Activated naive CD8-positive, alpha-beta T cell treated with anti-CD3 and anti-CD28 coated beads, Interleukin-2, amount 10 ng/mL, durations not matched to agents 7 days and 5 days (primary cell): ENCODE results near the gene PROM2. TPM values are rescaled to one million over a fixed set of nuclear protein-coding genes. Genes with fewer than 3 reads are reported as not detected.

ENCODE experiments used
- ATAC-seq: fragments of 150-1000 bp; cut with Tn5 transposase; one replicate; pipeline ENCODE4 v1.10.0; 2021; ENCODE audit warnings: low read depth, moderate library complexity
- POLR2A ChIA-PET: fragments of 350-600 bp; sonication (Branson Sonifier 250); formaldehyde crosslinking; loops from one replicate; lab custom pipeline; 2021; ENCODE audit warnings: antibody characterized with exemption; lab: Charles Lee
- DNase-seq: peaks from one replicate; pipeline ENCODE4 v3.0.0; 2021
- H3K27ac Mint-ChIP-seq: one replicate; pipeline ENCODE4 v1.8.0; 2022; ENCODE audit warnings: mild to moderate bottlenecking, mixed read lengths
- H3K27me3 Mint-ChIP-seq: one replicate; pipeline ENCODE4 v1.8.0; 2022; ENCODE audit warnings: mild to moderate bottlenecking, moderate library complexity, mixed read lengths
- H3K36me3 Mint-ChIP-seq: one replicate; pipeline ENCODE4 v1.8.0; 2021; ENCODE audit warnings: mild to moderate bottlenecking, mixed read lengths
- H3K4me1 Mint-ChIP-seq: one replicate; pipeline ENCODE4 v1.8.0; 2021; ENCODE audit warnings: mixed read lengths
- H3K4me3 Mint-ChIP-seq: one replicate; pipeline ENCODE4 v1.8.0; 2022; ENCODE audit warnings: mild to moderate bottlenecking, moderate library complexity, mixed read lengths
- H3K9me3 Mint-ChIP-seq: one replicate; pipeline ENCODE4 v1.8.0; 2021; ENCODE audit warnings: mixed read lengths
- total RNA-seq, 2 experiments: library from RNA; stranded (reverse); gene quantifications; one replicate each; pipeline ENCODE4 v1.2.3, GENCODE V29; 2021

PROM2 gene
- total RNA-seq, 2 experiments from 2014 or later, result 0.82 to 1.0 TPM

DNA sequence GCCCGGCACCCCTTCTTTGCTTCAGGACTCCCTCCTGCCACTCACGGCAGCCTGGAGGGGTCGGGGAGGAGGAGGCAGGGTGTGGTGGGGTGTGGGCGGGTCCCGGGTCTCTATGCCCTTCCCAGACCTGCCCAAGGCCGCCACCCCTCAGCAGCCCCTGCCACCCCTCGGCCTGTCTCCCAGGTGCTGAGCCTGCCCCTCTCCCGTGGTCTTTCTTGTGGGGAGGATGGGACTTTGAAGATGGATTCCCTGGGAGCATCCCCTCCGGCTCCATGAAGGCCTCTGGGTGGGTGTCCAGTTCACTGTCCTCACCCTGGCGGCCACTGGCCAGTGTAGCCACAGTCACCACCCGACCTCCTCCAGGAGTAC, 46.1 kb downstream of the PROM2 start:
- H3K27ac Mint-ChIP-seq, result no peak overlapping the region
- H3K27me3 Mint-ChIP-seq, result no peaks in the 10 kb centered on the region
- no peaks in the 10 kb centered on the region for H3K4me1 Mint-ChIP-seq
- POLR2A ChIA-PET, result no interaction called here
- ATAC-seq, result no peak
- no peak for DNase-seq
- H3K9me3 Mint-ChIP-seq, result no peaks in the 10 kb centered on the region
- H3K4me3 Mint-ChIP-seq, result no peak overlapping the region
- no peaks in the 10 kb centered on the region for H3K36me3 Mint-ChIP-seq

DNA sequence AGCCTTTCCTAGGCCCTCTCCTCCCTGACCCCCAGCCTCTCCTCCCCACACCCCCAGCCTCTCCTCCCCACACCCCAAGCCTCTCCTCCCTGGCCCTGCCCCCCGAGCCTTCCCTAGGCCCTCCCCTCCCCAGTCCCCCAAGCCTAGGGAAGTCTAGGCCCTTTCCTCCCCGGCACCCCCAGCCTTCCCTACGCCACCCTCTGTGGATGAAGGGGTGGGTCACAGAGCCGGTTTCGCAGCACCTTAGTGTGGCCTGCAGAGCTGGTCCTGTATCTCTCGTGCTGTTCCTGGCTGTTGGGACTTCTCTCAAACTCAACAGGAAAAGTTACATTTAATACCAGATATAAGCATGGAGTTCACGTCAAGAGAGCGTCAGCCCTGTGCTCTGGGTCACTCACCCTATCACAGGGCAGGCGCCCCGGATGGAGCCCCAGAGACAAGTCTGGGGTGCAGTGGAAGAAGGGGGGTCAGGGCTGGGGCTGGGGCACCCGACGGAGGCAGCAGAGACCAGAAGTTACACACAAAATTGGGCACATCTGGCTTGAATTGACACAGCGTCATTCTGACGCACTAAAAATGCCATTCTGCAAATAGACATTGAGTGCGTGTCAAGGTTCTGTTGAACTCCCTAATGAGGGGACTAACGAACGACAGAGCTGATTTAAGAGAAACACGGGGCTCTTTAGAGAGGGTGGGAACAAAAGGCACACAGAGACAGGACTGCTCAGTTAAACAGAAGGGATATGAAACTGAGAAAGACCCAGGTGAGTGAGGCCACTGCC, 46.9 kb downstream of the PROM2 start:
- no peak for ATAC-seq
- no peaks in the 10 kb centered on the region for H3K36me3 Mint-ChIP-seq
- POLR2A ChIA-PET, result no interaction called here
- H3K9me3 Mint-ChIP-seq, result peaks cover 6% of the 10 kb centered on the region
- no peak overlapping the region for H3K27ac Mint-ChIP-seq
- H3K4me3 Mint-ChIP-seq, result no peak overlapping the region
- DNase-seq, result no peak
- H3K4me1 Mint-ChIP-seq, result peaks cover 2% of the 10 kb centered on the region
- no peaks in the 10 kb centered on the region for H3K27me3 Mint-ChIP-seq

DNA sequence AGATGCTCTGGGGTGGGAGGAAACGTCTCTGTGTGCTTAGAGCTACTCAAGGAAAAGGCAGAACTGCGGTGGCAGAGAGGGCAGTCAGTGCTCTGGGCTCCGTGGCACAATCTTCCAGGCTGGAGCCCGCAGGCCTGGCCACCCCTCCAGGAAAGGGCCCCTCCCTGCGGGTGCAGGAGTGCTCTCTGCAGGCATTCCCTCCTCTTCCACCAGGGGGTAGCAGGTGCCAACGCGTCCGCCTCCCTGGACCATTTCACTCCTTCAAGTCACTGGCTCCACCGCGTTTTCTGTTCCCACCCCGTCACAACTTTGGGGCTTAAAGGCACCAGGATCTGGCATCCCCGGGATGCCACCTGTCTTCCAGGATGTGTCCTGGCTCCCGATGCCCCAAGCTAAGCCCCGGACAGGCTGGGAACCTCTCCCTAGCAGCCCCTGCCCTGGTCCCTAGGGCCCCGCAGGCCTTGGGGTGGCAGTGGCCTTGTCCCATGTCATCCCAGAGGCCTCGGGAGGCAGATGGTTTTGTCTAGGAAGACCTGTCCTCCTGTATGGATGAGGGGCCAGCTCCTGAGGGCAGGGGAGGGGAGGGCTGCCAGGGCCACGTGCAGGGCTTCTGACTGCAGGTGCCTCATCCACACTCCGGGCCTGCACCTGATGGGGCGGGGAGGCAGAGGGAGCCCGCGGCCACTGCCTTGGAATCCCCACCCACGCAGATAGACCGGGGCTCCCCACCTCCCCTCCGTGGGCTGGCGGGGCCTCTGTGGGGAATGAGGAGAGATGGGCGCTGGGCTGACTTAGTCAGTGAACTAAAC, 49.3 kb downstream of the PROM2 start:
- no peak for ATAC-seq
- no peak for DNase-seq

DNA sequence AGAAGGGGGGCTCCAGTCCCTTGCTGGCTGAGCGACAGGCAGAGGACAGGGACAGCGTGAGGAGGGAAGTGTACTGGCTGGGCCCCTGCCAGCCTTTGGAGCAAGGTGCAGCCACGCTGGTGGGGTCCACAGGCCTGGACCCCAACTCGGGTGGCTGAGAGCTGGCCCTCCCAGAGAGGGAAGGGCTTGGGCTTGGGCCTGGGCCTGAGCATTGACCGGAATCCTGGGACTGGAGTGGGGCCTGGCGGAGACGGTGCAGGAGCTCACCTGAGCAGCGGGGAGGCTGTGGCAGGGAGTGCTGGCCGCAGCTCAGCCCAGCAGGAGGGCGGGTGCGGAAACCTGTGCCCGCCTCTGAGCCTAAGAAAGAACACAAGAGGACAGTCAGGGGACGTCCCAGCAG, 50.8 kb downstream of the PROM2 start:
- Mint-ChIP-seq H3K9me3 (peaks cover 6% of the 10 kb centered on the region), H3K27ac (no peak overlapping the region), H3K4me1 (peaks cover 2% of the 10 kb centered on the region), H3K27me3 (no peaks in the 10 kb centered on the region), H3K36me3 (no peaks in the 10 kb centered on the region), H3K4me3 (no peak overlapping the region)
- DNase-seq (no peak), ATAC-seq (no peak)
- POLR2A ChIA-PET, result no interaction called here

More for the DNA sequence above, 49.3 kb downstream of the PROM2 start:
- no peaks in the 10 kb centered on the region for H3K27me3 Mint-ChIP-seq
- no peaks in the 10 kb centered on the region for H3K36me3 Mint-ChIP-seq
- H3K27ac Mint-ChIP-seq, result no peak overlapping the region
- H3K4me1 Mint-ChIP-seq, result peaks cover 2% of the 10 kb centered on the region
- H3K4me3 Mint-ChIP-seq, result no peak overlapping the region
- H3K9me3 Mint-ChIP-seq, result peaks cover 6% of the 10 kb centered on the region
- POLR2A ChIA-PET, result no interaction called here

DNA sequence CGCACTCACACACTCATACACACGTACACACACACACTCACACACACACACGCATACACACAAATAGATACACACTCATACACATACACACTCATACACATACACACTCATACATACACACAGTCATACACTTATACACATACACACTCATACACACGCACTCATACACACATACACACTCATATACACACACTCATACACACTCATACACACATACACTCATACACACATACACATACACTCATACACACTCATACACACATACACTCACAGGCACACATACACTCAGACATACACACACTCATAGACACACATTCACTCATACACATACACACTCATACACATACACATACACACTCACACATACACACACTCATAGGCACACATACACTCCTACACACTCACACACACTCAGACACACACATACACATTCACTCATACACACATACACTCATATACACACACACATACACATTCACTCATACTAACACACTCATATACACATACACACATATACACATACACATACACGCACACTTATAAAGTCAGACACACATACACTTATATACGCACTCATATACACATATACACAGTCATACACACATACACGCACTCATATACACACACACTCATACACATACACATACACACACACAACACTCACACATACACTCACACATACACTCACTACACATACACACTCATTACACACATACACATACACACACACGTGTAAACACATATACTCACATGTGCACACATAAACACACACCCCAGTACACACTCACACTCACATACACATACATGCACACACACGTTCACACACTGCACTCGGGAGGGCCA, 51.6 kb downstream of the PROM2 start:
- no peak for ATAC-seq
- no peak overlapping the region for H3K27ac Mint-ChIP-seq
- DNase-seq, result no peak
- peaks cover 2% of the 10 kb centered on the region for H3K4me1 Mint-ChIP-seq
- no peaks in the 10 kb centered on the region for H3K27me3 Mint-ChIP-seq
- POLR2A ChIA-PET, result no interaction called here
- peaks cover 6% of the 10 kb centered on the region for H3K9me3 Mint-ChIP-seq
- no peak overlapping the region for H3K4me3 Mint-ChIP-seq
- H3K36me3 Mint-ChIP-seq, result no peaks in the 10 kb centered on the region

DNA sequence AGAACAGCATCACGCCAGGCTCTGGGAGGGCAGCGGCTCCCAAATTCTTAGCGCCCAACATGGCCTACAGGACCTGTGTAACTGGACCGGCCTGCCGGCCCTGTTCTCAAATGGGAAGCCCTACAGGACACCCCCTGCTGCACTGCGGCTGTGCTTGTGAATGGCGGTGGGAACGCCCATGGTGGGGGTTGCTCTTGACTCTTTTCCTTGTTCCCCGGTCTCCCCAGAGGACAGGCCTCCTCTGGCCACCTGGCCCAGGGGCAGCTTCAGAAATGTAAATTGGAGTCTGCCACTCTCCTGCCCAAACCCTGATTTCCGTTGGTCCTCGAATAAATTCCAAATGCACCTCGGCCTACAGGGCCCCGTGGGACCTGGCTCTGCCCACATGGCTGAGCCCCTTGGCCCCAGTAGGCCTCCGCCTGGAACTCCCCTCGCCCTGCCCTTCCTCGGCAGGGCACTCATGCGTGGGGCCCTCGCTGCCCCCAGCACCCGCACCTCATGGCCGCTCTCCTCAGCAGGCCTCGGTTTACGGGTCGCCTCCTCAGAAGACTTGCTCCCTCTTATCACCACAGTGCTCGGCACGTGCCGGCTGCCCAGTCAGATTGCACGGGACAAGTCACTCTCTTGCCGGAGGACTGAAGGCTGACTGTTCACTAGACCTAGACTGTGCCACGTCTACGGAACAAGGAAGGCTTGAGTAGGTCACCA, 52.3 kb downstream of the PROM2 start:
- Mint-ChIP-seq H3K4me3 (no peak overlapping the region), H3K27me3 (no peaks in the 10 kb centered on the region)

DNA sequence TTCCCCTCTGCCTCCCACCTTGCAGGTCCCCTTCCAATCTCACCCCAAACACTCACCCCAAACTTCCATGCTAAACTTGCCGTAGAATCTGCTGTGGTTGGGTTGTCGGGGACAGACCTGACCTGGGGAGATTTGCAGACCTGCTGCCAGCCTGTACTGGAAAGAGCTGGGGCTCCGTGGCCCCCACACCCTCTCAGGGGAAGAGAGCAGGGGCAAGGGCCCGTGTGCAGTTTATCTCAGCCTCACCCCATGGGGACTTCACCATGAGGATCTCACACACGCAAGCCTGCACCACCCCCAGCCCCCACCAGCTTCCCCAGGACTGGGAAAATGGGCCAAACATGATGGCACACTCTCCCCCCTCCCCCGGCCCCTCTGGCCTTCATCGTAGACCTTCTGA, 53.6 kb downstream of the PROM2 start:
- DNase-seq (no peak), ATAC-seq (no peak)
- no peaks in the 10 kb centered on the region for H3K27me3 Mint-ChIP-seq
- peaks cover 6% of the 10 kb centered on the region for H3K9me3 Mint-ChIP-seq
- no peaks in the 10 kb centered on the region for H3K36me3 Mint-ChIP-seq
- H3K27ac Mint-ChIP-seq, result no peak overlapping the region
- POLR2A ChIA-PET, result no interaction called here
- peaks cover 2% of the 10 kb centered on the region for H3K4me1 Mint-ChIP-seq
- no peak overlapping the region for H3K4me3 Mint-ChIP-seq

More for the DNA sequence above, 52.3 kb downstream of the PROM2 start:
- H3K9me3 Mint-ChIP-seq, result peaks cover 6% of the 10 kb centered on the region
- POLR2A ChIA-PET, result no interaction called here
- no peak for ATAC-seq
- peaks cover 2% of the 10 kb centered on the region for H3K4me1 Mint-ChIP-seq
- H3K36me3 Mint-ChIP-seq, result no peaks in the 10 kb centered on the region
- no peak overlapping the region for H3K27ac Mint-ChIP-seq
- DNase-seq, result no peak

DNA sequence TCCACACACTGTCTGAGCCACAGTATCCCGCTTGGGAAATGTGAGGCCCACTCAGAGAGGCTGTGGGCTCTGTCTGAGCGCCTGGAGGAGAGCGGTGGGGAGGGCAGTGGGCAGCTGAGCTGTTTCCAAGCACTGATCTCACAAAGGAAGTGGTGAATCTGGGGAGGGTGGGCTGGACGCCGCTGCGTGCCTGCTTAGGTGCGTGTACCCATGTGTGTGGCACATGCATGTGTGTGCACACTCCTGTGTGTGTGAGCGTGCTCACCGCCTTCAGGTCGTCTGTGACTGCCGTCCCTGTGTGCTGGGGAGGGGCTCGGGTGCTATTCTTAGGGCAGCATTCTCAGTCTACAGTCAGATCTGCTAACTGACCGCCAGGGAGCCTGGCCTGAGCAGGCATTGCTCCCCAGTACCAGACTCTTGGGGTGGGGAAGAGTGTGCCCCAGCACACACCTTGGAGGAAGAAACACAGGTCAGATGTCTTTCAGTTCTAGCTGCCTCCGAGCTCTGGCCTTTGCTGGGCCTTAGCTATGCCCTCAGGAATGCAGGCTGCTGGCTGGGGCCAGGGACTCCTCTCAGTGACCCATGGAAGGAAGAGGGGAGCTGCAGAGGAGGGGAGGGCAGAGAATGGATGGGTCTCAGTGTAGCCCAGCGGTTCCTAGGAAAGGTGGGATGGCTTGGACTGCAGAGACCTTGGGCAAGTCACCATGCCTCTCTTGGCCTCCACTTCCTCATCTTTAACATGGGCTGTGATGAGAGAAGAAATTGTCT, 54.3 kb downstream of the PROM2 start:
- Mint-ChIP-seq H3K9me3 (peaks cover 6% of the 10 kb centered on the region), H3K27me3 (no peaks in the 10 kb centered on the region), H3K4me3 (no peak overlapping the region), H3K4me1 (peaks cover 2% of the 10 kb centered on the region), H3K27ac (no peak overlapping the region), H3K36me3 (no peaks in the 10 kb centered on the region)
- POLR2A ChIA-PET, result no interaction called here
- DNase-seq (no peak), ATAC-seq (no peak)

DNA sequence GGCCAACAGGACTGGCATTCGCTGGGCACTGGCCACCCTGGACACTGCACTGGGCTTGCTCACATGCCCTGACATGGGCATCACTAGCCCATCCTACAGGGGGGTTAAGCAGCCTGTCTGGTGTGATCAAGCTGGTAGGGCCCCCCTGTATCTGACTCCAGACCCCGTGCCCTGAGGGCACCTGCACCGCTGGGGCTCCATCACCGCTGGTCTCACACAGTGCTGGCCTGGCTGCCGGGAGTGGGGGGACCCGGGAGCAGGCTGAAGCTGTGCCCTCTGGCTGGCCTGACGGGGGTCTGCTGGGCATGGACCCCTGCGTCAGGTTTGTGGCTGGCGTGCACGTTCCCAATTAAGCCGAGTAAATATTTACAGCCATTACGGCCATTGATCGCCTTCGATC, 55.2 kb downstream of the PROM2 start:
- H3K27me3 Mint-ChIP-seq, result no peaks in the 10 kb centered on the region
- peaks cover 2% of the 10 kb centered on the region for H3K4me1 Mint-ChIP-seq
- no peak for ATAC-seq
- no peak overlapping the region for H3K4me3 Mint-ChIP-seq
- H3K9me3 Mint-ChIP-seq, result peaks cover 6% of the 10 kb centered on the region
- no peaks in the 10 kb centered on the region for H3K36me3 Mint-ChIP-seq
- DNase-seq, result no peak
- no peak overlapping the region for H3K27ac Mint-ChIP-seq
- POLR2A ChIA-PET, result no interaction called here

DNA sequence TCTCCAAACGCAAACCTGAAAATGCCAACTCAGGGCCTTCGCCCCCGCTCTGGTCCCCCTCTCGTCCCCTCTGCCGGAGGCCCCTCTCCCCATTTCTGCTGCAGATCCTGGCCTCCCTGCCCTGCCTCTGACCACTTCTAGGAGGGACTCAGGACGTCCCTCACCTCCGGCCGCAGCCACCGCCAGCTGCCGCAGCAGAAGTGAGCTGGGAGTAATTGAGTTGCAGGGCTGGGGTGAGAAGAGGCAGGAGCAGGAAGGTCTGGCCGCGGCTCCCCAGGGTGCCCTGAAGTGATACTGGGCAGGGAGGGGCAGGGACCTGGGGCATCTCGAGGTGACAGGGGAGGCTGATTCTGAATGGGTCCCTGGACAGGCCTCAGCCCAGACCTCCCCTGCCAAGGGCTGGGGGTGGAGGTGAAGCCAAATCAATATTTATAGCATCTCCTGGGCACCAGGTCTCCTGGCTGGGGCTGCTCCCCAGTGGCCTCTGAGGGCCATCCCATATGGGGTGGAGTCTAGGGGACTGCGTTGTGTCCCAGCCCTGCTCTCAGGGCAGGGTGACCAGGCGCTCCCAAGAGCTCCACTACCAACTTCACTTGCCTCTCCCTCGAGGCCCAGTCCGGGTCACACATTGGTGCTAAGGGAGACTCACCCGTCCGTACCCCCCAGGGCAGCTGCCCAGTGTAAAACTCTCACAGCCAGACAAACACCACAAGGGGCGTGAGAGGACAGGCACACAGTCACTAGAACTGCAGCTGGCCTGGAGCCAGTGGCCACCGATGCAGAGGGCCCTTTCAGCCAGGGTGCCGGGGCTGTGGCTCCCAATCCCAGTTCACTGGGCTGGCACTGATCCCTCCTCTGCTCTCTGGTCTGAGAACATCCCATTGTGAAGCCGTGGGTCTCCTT, 55.9 kb downstream of the PROM2 start:
- DNase-seq (no peak), ATAC-seq (no peak)
- H3K9me3 Mint-ChIP-seq, result peaks cover 6% of the 10 kb centered on the region
- H3K36me3 Mint-ChIP-seq, result no peaks in the 10 kb centered on the region
- no peak overlapping the region for H3K27ac Mint-ChIP-seq
- POLR2A ChIA-PET, result no interaction called here
- no peak overlapping the region for H3K4me3 Mint-ChIP-seq
- H3K27me3 Mint-ChIP-seq, result no peaks in the 10 kb centered on the region
- H3K4me1 Mint-ChIP-seq, result peaks cover 2% of the 10 kb centered on the region

DNA sequence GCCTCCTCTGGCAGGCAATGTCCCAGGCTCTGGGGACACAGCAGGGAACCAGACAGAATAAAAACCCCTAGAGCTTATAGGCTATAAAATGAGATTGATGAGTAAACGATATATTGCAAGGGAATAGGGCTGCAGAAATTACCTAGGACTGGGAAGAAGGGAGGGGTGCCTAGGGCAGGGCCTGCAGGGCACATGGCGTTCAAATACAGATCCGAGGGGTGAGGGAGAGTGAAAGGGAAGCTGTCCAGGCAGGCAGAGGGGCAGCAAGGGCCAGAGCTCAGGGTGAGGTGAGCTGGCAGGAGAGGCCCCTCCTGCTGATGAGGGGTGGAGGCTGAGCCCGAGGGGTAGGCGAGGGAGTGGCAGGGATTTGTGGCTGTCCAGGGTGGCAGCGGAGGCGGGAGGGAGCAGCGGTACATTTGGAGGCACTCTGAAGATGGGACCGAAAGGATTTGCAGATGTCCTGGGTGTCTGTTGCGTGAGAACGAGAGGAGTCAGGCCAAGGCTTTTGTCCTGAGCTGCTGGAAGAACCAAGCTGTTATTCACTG, 56.6 kb downstream of the PROM2 start:
- Mint-ChIP-seq H3K36me3 (no peaks in the 10 kb centered on the region), H3K4me3 (no peak overlapping the region), H3K27me3 (peaks cover 2% of the 10 kb centered on the region), H3K4me1 (no peaks in the 10 kb centered on the region), H3K9me3 (peaks cover 1% of the 10 kb centered on the region), H3K27ac (no peak overlapping the region)
- ATAC-seq (no peak), DNase-seq (no peak)
- POLR2A ChIA-PET, result no interaction called here
